ENCODE data around the gene ARL5B.

Gene ARL5B

DNA sequence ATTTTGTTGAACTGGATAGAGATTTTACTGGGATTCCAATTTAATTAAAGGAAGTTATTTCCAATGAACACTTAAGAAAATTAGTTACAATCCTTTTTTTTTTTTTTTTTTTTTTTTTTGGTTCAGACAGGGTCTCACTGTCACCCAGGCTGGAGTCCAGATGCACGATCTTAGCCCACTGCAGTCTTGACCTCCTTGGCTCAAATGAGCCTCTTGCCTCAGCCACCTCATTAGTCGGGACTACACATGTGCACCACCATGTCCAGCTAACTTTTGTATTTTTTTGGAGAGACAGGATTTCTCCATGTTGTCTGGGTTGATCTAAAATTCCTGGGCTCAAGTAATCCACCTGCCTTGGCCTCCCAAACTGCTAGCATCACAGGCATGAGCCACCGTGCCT lies 2.5 kb upstream of the ARL5B start (continued):
- TF ChIP-seq, protein P1, sequence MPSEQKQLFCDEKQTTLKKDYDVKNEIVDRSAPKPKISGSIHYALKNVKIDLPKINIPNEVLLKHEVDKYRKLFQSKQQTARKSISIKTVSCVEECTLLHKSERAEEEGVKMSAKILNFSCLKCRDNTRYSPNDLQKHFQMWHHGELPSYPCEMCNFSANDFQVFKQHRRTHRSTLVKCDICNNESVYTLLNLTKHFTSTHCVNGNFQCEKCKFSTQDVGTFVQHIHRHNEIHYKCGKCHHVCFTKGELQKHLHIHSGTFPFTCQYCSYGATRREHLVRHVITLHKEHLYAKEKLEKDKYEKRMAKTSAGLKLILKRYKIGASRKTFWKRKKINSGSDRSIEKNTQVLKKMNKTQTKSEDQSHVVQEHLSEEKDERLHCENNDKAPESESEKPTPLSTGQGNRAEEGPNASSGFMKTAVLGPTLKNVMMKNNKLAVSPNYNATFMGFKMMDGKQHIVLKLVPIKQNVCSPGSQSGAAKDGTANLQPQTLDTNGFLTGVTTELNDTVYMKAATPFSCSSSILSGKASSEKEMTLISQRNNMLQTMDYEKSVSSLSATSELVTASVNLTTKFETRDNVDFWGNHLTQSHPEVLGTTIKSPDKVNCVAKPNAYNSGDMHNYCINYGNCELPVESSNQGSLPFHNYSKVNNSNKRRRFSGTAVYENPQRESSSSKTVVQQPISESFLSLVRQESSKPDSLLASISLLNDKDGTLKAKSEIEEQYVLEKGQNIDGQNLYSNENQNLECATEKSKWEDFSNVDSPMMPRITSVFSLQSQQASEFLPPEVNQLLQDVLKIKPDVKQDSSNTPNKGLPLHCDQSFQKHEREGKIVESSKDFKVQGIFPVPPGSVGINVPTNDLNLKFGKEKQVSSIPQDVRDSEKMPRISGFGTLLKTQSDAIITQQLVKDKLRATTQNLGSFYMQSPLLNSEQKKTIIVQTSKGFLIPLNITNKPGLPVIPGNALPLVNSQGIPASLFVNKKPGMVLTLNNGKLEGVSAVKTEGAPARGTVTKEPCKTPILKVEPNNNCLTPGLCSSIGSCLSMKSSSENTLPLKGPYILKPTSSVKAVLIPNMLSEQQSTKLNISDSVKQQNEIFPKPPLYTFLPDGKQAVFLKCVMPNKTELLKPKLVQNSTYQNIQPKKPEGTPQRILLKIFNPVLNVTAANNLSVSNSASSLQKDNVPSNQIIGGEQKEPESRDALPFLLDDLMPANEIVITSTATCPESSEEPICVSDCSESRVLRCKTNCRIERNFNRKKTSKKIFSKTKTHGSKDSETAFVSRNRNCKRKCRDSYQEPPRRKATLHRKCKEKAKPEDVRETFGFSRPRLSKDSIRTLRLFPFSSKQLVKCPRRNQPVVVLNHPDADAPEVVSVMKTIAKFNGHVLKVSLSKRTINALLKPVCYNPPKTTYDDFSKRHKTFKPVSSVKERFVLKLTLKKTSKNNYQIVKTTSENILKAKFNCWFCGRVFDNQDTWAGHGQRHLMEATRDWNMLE (tag by site-specific recombination; conservative IDR thresholded peaks at IDR 0.05; ENCODE audit: low read depth) = no peak
- TF ChIP-seq ZNF174 (tag by site-specific recombination; IDR thresholded peaks at IDR 0.05) (no peak), RBAK (tag by site-specific recombination; IDR thresholded peaks at IDR 0.05) (no peak), ZNF239 (tag by site-specific recombination; IDR thresholded peaks at IDR 0.05) (no peak), ZNF426 (tag by site-specific recombination; IDR thresholded peaks at IDR 0.05) (no peak), ZXDB (tag by site-specific recombination; IDR thresholded peaks at IDR 0.05) (no peak)

GRCh38 chr10:18658271-18659124 lies 733 bp upstream of the ARL5B start:
- peak overlapping the region; percentile 83 for H3K4me3 ChIP-seq (ENCODE audit: low read depth, low read length)
- CTCF ChIA-PET = no interaction called here
- H3K9me3 ChIP-seq (ENCODE audit: control insufficient read depth, insufficient read depth, low read depth, low read length) = no peaks in the 10 kb centered on the region
- TF ChIP-seq YY1 (tag by site-specific recombination; IDR thresholded peaks at IDR 0.05) (no peak), HOXC10 (CRISPR knock-in tag; IDR thresholded peaks at IDR 0.05) (0 out of 2 replicates have a peak, but pooled peaks have one; percentile 27)
- peaks cover 6% of the 10 kb centered on the region; the same call in 1 of the 2 replicates for H3K4me1 ChIP-seq (ENCODE audit: control insufficient read depth, insufficient read depth, low read length)
- POLR2A ChIA-PET = interaction anchor here (0.5 to 2.4 kb wide), 18 partner anchors 9 to 1904 kb away, joined by 3 to 14 read pairs (median 4); no protein-coding TSS in a partner anchor
- peak overlapping the region; percentile 70 for H3K27ac ChIP-seq (ENCODE audit: extremely low read depth, low read depth, low read length)
- H3K36me3 ChIP-seq (ENCODE audit: control insufficient read depth in 2 of 2, insufficient read depth in 1 of 2, low read length in 2 of 2) = peaks cover 0 to 6% of the 10 kb centered on the region in 2 experiments; a peak in 1 of 3 replicates

DNA sequence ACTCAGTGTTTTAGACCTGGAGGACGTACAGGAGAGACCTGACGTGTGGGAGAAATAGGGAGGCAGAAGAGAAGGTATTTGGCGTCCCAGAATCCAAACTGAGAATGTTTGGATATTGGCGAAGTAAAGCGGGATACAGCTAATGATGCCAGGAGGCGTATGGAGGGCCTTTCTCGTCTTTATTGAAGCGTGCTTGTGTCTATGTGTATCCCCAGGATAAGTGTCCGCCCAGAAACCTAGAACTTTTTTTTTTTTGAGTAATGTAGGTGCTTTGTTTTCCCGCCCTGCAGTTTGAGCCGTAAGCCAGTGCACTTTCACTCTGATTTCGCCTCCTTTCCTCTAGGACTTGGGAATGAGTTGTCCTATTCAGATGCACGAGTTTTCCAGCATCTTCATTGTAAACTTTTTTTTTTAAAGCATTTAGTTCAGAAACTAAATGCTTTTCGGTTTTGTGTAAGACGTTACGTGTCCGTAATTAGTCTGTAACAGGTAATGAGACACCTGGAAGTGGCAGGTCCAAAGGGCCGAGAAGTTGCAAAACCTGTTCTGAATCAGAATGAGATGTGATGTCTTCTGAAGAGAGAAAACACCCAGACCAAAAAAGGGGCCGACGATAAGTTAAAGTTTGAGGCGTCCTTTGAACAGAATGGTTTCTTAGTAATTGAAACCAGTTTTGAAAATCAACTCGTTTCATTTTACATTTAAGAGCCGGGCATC lies 746 bp downstream of the ARL5B start:
- Histone ChIP-seq H3K4me1 (ENCODE audit: control insufficient read depth, insufficient read depth, low read length) (peaks cover 6% of the 10 kb centered on the region; the same call in 1 of the 2 replicates), H3K36me3 (ENCODE audit: control insufficient read depth in 2 of 2, insufficient read depth in 1 of 2, low read length in 2 of 2) (peaks cover 0 to 6% of the 10 kb centered on the region in 2 experiments; a peak in 1 of 3 replicates), H3K4me3 (ENCODE audit: low read depth, low read length) (peak overlapping the region; percentile 83), H3K27ac (ENCODE audit: extremely low read depth, low read depth, low read length) (peak overlapping the region; percentile 97), H3K9me3 (ENCODE audit: control insufficient read depth, insufficient read depth, low read depth, low read length) (no peaks in the 10 kb centered on the region)
- CTCF ChIA-PET = no interaction called here
- POLR2A ChIA-PET = interaction anchor here (1.0 to 2.4 kb wide), 5 partner anchors 9 to 21 kb away, joined by 3 to 14 read pairs (median 3); partner anchors contain the start of gene NSUN6
- TF ChIP-seq, protein P2, sequence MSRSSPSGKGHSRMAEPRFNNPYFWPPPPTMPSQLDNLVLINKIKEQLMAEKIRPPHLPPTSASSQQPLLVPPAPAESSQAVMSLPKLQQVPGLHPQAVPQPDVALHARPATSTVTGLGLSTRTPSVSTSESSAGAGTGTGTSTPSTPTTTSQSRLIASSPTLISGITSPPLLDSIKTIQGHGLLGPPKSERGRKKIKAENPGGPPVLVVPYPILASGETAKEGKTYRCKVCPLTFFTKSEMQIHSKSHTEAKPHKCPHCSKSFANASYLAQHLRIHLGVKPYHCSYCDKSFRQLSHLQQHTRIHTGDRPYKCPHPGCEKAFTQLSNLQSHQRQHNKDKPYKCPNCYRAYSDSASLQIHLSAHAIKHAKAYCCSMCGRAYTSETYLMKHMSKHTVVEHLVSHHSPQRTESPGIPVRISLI (tag by site-specific recombination; IDR thresholded peaks at IDR 0.05) = peak; percentile 71; the same call in 1 of the 2 replicates
- TF ChIP-seq ZNF2 (tag by site-specific recombination; IDR thresholded peaks at IDR 0.05) (no peak), ZNF16 (tag by site-specific recombination; IDR thresholded peaks at IDR 0.05; ENCODE audit: low read depth) (no peak), HOXA7 (CRISPR knock-in tag; IDR thresholded peaks at IDR 0.05; ENCODE audit: borderline replicate concordance) (no peak), GLIS2 (tag by site-specific recombination; IDR thresholded peaks at IDR 0.05) (no peak), ZNF654 (tag by site-specific recombination; IDR thresholded peaks at IDR 0.05; ENCODE audit: low read depth) (0 out of 2 replicates have a peak, but pooled peaks have one; percentile 7), ZFP69B (tag by site-specific recombination; IDR thresholded peaks at IDR 0.05) (no peak), ZNF416 (tag by site-specific recombination; IDR thresholded peaks at IDR 0.05) (no peak), ZNF335 (tag by site-specific recombination; conservative IDR thresholded peaks at IDR 0.05) (peak; percentile 64), EGR2 (tag by site-specific recombination; IDR thresholded peaks at IDR 0.05; ENCODE audit: low read depth) (0 out of 2 replicates have a peak, but pooled peaks have one; percentile 27), ZNF366 (tag by site-specific recombination; conservative IDR thresholded peaks at IDR 0.05) (peak; percentile 38; the same call in 1 of the 2 replicates)
- TF ChIP-seq, protein P3, sequence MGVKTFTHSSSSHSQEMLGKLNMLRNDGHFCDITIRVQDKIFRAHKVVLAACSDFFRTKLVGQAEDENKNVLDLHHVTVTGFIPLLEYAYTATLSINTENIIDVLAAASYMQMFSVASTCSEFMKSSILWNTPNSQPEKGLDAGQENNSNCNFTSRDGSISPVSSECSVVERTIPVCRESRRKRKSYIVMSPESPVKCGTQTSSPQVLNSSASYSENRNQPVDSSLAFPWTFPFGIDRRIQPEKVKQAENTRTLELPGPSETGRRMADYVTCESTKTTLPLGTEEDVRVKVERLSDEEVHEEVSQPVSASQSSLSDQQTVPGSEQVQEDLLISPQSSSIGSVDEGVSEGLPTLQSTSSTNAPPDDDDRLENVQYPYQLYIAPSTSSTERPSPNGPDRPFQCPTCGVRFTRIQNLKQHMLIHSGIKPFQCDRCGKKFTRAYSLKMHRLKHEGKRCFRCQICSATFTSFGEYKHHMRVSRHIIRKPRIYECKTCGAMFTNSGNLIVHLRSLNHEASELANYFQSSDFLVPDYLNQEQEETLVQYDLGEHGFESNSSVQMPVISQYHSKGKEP (tag by site-specific recombination; IDR thresholded peaks at IDR 0.05) = no peak
- TF ChIP-seq, protein P4, sequence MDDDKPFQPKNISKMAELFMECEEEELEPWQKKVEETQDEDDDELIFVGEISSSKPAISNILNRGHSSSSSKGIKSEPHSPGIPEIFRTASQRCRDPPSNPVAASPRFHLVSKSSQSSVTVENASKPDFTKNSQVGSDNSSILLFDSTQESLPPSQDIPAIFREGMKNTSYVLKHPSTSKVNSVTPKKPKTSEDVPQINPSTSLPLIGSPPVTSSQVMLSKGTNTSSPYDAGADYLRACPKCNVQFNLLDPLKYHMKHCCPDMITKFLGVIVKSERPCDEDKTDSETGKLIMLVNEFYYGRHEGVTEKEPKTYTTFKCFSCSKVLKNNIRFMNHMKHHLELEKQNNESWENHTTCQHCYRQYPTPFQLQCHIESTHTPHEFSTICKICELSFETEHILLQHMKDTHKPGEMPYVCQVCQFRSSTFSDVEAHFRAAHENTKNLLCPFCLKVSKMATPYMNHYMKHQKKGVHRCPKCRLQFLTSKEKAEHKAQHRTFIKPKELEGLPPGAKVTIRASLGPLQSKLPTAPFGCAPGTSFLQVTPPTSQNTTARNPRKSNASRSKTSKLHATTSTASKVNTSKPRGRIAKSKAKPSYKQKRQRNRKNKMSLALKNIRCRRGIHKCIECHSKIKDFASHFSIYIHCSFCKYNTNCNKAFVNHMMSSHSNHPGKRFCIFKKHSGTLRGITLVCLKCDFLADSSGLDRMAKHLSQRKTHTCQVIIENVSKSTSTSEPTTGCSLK (tag by site-specific recombination; IDR thresholded peaks at IDR 0.05) = no peak

All from HEK293 (cell line).